H1 (cell line): ENCODE results near the gene BLTP3B. TPM values are rescaled to one million over a fixed set of nuclear protein-coding genes. Genes with fewer than 3 reads are reported as not detected.

Experiments
- CHD1 ChIP-seq: IDR thresholded peaks from 2 replicates; pipeline ENCODE4 v1.6.1; 2012; ENCODE audit warnings: low read depth, low read length, improper control_type of control experiment
- GABPA ChIP-seq: IDR thresholded peaks from 2 replicates; pipeline ENCODE4 v1.6.1; 2011; ENCODE audit warnings: mild to moderate bottlenecking, low read length, moderate library complexity, borderline replicate concordance; ENCODE audit not compliant: insufficient read depth
- SP1 ChIP-seq: IDR thresholded peaks from 2 replicates; pipeline ENCODE4 v1.6.1; 2011; ENCODE audit warnings: low read depth, low read length
- TCF12 ChIP-seq: IDR thresholded peaks from 2 replicates; pipeline ENCODE4 v1.6.1; 2011; ENCODE audit warnings: low read depth, mild to moderate bottlenecking, low read length
- polyA plus RNA-seq, 7 experiments: library from polyadenylated mRNA; depleted of rRNA in 3 of 7; stranded (reverse) in 5 of 7; unstranded in 2 of 7; fragments of >200 nt in 5 of 7; fragments of 200-250 nt in 2 of 7; gene quantifications; 1 replicate in 5 of 7; 2 replicates in 1 of 7; 4 replicates in 1 of 7; pipeline versions ENCODE4 v1.2.1 to v1.2.3, GENCODE V29; 2011 to 2013; ENCODE audit warnings: missing spikeins in 2 of 7, mixed read lengths in 2 of 7
- total RNA-seq: library from RNA; stranded (reverse); fragmentation: NEBNext Ultra II Directional; extraction: Animal tissue kit (Norgen Biotek cat#: 25700); gene quantifications from 2 replicates; pipeline ENCODE4 v1.2.1, GENCODE V29; 2021
- TF ChIP-seq, protein P1 (sequence below), 3 experiments: IDR thresholded peaks; 1 replicate in 2 of 3; 2 replicates in 1 of 3; pipeline versions ENCODE4 v1.5.1 to v1.6.1; 2011; ENCODE audit warnings: low read length in 3 of 3, mild to moderate bottlenecking in 3 of 3, inconsistent platforms in 2 of 3, low read depth in 1 of 3, moderate library complexity in 1 of 3; ENCODE audit not compliant: insufficient read depth in 1 of 3; ENCODE audit errors: control extremely low read depth in 1 of 3

The BLTP3B gene
- total and polyA plus RNA-seq, 2 of the 8 experiments (the other 6 are each of a cell fraction or from before 2014, with no cell fraction given) = 7.0 to 28.6 TPM

DNA sequence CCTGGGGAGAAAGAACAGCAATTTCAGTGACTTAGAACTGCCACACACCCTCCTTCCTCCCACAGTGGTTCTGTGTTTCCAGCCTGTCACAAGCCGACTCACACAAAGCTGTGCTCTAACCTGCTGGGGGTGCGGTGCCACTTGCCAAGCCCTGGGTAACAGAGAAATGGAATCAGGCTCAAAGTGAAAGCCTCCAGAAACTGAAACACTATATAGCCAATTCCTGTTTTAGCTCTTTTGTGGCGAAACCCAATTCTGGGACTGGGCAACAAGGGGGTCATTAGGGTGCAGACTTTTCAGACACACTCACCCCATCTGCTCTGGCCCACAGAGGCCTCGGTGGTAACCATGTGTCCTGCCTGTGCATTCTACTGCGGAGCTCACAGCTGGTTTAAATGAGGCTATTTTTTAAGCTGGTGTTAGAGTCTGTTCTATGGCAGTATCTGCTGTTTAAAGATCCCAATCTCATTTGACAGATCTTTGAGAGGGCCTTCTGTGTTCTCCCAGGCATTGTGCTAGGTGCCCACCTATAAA lies 42.8 kb upstream of the BLTP3B start (continued):
- TF ChIP-seq TCF12 (no peak), GABPA (no peak), SP1 (no peak), CHD1 (no peak)
- TF ChIP-seq, protein P1, sequence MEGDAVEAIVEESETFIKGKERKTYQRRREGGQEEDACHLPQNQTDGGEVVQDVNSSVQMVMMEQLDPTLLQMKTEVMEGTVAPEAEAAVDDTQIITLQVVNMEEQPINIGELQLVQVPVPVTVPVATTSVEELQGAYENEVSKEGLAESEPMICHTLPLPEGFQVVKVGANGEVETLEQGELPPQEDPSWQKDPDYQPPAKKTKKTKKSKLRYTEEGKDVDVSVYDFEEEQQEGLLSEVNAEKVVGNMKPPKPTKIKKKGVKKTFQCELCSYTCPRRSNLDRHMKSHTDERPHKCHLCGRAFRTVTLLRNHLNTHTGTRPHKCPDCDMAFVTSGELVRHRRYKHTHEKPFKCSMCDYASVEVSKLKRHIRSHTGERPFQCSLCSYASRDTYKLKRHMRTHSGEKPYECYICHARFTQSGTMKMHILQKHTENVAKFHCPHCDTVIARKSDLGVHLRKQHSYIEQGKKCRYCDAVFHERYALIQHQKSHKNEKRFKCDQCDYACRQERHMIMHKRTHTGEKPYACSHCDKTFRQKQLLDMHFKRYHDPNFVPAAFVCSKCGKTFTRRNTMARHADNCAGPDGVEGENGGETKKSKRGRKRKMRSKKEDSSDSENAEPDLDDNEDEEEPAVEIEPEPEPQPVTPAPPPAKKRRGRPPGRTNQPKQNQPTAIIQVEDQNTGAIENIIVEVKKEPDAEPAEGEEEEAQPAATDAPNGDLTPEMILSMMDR (IDR thresholded peaks at IDR 0.05; ENCODE audit: control extremely low read depth in 1 of 3, insufficient read depth in 1 of 3, low read depth in 1 of 3, low read length in 3 of 3) = no peak
